NCI-H748 treated with DMSO at 0.1 percent for 48 hours (cell line): ENCODE results near the gene PRR19.

Experiments used
- DNase-seq: peaks from one replicate; lab custom pipeline; 2025; lab: John Stamatoyannopoulos, UW

Gene PRR19

DNA sequence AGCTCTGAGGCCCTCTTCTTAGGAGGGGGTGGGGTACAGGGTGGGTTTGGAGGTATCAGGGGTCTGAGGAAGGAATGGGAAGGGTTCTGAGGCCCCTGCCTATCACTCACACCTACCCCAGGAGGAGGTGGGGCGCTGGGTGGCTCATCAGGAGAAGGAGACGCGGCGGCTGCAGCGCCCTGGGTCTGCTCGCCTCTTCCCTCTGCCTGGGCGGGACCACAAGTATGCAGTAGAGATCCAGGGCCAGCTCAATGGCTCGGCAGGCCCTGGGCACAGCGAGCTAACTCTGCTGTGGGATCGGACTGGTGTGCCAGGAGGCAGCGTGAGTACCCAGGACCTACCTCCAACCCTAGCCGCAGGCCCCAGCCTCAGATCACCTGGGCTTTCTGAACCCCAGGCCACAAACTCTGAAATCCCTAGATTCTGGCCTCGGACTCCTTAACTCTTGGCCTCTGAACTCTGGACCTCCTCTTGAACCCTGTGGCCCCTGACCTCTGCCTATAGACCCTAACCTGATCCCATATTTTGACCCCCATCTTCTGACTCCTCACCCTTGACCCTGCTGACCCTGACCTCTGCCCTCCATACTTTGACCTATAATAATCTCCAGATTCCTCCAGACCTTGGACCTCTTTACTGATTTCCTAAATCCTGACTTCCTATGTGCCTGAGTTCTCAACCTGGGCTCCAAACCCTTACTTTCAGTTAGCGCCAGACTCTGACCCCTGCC is 47.6 kb downstream of the PRR19 start:
- no peak for DNase-seq

DNA sequence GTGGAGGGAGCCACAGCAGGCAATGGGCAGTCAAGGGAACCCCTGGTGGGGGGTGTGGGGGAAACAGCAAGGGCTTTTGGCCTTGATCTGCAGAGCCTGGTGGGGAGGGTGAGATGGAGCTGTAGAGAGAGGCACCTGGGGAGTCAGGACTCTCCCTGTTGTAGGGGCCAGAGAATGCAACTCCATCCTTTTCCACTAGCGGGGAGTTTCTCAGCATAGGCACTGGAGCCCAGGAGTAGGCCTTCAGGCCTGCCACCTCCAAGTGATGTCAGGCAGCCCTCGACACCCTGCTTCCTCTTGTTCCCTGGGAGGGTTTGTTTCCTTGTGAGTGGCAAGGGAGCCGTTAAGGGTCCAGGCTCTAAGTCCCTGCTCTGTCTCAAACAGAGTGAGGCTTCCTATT is 48.5 kb downstream of the PRR19 start:
- DNase-seq = no peak

DNA sequence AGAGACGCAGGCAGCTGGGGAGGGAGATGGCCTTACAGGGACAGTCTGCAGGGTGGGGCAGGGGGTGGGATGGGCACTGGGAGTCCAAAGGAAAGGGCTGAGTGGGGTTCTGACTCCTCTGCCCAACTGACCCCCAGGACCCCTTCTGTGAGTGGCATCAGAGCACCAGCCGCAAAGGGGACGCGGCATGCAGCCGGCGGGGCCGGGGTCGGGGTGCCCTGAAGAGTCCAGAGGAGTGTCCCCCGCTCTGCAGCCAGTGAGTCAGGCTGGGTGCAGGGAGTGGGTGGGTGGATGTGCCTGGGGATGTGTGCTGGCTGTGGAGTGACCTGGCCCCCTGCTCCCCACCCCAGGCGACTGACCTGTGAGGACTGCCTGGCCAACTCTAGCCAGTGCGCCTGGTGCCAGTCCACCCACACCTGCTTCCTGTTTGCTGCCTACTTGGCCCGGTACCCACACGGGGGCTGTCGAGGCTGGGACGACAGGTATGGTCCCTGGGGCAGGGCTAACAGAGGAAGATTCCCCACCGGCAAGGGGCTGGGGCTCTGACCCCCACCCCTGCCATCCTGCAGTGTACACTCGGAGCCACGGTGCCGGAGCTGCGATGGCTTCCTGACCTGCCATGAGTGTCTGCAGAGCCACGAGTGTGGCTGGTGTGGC is 49.3 kb downstream of the PRR19 start:
- DNase-seq = no peak

DNA sequence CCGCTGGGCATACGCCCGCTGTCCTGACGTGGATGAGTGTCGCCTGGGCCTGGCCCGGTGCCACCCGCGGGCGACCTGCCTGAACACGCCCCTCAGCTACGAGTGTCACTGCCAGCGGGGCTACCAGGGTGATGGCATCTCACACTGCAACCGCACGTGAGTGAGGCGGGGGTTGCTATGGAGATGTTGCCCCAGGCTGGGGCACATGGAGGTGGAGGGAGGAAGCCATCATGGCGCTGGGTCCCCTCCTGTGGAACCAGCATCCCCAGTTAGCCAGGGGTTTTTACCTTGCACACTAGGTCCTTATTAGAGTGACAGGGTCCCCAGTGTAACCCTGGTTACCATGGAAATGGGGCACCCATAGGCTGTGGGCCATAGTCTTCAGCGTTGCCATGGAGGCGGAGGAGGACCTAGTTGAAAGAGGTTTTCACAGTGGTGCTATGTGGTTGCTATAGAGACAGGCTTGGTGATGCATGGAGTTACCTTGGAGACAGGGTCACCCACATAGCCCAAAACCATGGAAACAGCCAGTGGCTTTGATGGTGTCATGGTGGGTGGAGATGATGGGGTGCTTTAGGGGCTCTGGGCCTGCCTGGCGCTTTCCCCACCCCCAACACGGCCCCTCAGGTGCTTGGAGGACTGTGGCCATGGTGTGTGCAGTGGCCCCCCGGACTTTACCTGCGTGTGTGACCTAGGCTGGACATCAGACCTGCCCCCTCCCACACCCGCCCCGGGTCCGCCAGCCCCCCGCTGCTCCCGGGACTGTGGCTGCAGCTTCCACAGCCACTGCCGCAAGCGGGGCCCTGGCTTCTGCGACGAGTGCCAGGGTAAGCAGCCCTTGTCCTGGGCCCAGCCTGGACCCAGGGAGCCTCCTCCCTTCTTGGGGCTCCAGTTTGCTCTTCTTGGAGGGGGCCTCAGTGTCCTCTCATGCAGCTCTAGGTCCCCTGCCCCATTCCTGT is 50.6 kb downstream of the PRR19 start:
- DNase-seq = peak; percentile 76

DNA sequence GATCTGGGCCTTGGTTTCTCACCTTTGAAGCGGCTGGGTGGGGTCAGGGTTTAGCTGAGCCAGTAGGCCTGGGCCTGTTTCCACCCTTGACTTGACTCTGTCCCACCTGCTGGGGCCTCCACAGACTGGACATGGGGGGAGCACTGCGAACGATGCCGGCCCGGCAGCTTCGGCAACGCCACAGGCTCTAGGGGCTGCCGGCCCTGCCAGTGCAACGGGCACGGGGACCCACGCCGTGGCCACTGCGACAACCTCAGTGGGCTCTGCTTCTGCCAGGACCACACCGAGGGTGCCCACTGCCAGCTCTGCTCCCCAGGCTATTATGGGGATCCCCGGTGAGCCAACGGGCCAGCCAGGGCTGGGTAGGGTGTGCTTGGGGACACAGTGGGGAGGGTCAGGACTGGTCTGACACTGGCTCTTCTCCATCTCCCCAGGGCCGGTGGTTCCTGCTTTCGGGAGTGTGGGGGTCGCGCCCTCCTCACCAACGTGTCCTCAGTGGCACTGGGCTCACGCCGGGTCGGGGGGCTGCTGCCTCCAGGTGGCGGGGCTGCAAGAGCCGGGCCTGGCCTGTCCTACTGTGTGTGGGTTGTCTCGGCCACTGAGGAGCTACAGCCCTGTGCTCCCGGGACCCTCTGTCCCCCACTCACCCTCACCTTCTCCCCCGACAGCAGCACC is 51.5 kb downstream of the PRR19 start:
- no peak for DNase-seq

DNA sequence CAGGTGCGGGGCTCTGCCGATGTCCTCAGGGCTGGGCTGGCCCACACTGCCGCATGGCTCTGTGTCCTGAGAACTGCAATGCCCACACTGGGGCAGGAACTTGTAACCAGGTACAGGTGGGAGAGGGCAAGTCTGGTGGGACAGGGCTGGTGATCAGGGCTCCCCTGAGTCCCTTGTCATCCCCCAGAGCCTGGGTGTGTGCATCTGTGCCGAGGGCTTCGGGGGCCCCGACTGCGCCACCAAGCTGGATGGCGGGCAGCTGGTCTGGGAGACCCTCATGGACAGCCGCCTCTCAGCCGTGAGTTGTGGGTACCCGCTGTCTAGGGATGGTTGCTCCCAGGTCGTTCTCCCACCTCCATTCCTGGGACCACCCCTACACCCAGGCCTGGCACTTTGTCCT is 54.0 kb downstream of the PRR19 start:
- DNase-seq = no peak

DNA sequence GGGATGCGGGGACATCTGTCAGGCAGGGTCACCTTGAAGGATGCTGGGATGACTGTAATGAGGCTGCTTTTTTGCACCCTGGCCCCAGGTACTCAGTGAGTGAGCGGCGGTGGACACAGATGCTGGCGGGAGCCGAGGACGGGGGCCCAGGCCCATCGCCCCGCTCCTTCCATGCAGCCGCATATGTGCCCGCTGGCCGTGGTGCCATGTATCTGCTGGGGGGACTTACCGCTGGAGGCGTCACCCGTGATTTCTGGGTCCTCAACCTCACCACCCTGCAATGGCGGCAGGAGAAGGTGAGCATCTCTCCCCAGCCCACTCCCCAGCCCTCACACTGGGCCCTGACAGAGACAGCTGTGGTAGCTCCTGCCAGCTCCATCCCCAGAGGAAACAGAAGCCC is 54.8 kb downstream of the PRR19 start:
- no peak for DNase-seq

DNA sequence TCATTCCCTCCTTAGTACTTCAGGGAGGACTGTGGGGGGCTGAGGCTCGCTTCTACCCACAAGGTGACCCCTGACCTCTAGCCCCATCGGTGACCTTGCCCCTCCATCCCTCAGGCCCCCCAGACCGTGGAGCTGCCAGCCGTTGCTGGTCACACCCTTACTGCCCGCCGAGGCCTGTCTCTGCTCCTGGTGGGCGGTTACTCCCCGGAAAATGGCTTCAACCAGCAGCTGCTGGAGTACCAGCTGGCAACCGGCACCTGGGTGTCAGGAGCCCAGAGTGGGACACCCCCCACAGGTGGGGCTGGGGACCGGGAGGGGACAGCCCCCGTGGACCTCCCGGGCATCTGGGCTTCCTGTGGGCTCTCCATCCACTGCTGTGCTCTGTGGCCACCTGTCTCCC is 55.4 kb downstream of the PRR19 start:
- no peak for DNase-seq
